Kidney (tissue), 14 donors: ENCODE data around the gene BMF. TPM values are rescaled to one million over a fixed set of nuclear protein-coding genes. Genes with fewer than 3 reads are reported as not detected.
"Not testable (repeated sequence)": the region's sequence is repeated elsewhere in the genome, so short reads cannot be mapped to it uniquely, and the experiment has no call there.

Experiments
- DNase-seq, 5 donors: peaks; one replicate each; pipeline ENCODE4 v3.0.0-alpha.2; 2013 to 2020
- FAIRE-seq: peaks from 2 replicates; lab custom pipeline; 2012; peaks lifted over from hg19 to GRCh38; lab: Jason Lieb, UNC
- H3K27ac ChIP-seq, 2 donors: one replicate each; pipeline ENCODE4 v1.7.0; 2013; ENCODE audit warnings: low read depth in 2 of 2, low read length in 2 of 2, inconsistent platforms in 1 of 2
- H3K27me3 ChIP-seq: one replicate; pipeline ENCODE4 v1.7.1; 2013; ENCODE audit warnings: low read length, inconsistent platforms; ENCODE audit not compliant: control insufficient read depth, insufficient read depth
- H3K36me3 ChIP-seq, 3 donors: one replicate each; pipeline versions ENCODE4 v1.7.0 to v1.7.1; 2013; ENCODE audit warnings: low read length in 3 of 3, control low read depth in 1 of 3, inconsistent platforms in 1 of 3; ENCODE audit not compliant: insufficient read depth in 3 of 3, control insufficient read depth in 2 of 3
- H3K4me1 ChIP-seq, 3 donors: one replicate each; pipeline versions ENCODE4 v1.7.0 to v1.7.1; 2013; ENCODE audit warnings: low read length in 3 of 3, inconsistent platforms in 1 of 3, low read depth in 1 of 3; ENCODE audit not compliant: control insufficient read depth in 2 of 3, insufficient read depth in 2 of 3
- H3K4me3 ChIP-seq, 3 donors: one replicate each; pipeline versions ENCODE4 v1.7.0 to v1.8.1; 2013; ENCODE audit warnings: low read length in 3 of 3, control low read depth in 1 of 3, inconsistent platforms in 1 of 3
- H3K9ac ChIP-seq, 3 donors: one replicate each; pipeline versions ENCODE4 v1.7.0 to v1.7.1; 2013; ENCODE audit warnings: low read length in 3 of 3, control low read depth in 1 of 3, inconsistent platforms in 1 of 3
- H3K9me3 ChIP-seq, 3 donors: one replicate each; pipeline versions ENCODE4 v1.7.0 to v1.7.1; 2013; ENCODE audit warnings: low read length in 3 of 3, control low read depth in 1 of 3, inconsistent platforms in 1 of 3; ENCODE audit not compliant: control insufficient read depth in 2 of 3, insufficient read depth in 1 of 3
- CTCF ChIP-seq: IDR thresholded peaks from 3 replicates; pipeline ENCODE4 v1.5.1; 2012; ENCODE audit warnings: mild to moderate bottlenecking, moderate library complexity, borderline replicate concordance; ENCODE audit not compliant: insufficient read depth; ENCODE audit errors: extremely low read depth
- intact Hi-C: fragments of 100-400 bp; cut with DNase I; formaldehyde crosslinking; loops from one replicate; pipeline ENCODE4 v1.11.1; 2022
- polyA plus RNA-seq: library from polyadenylated mRNA; stranded (reverse); fragments of 350-450 nt; fragmentation: Illumina TruSeq; extraction: RNeasy Lipid Tissue Mini Kit (QIAGEN cat#74804); gene quantifications from one replicate; pipeline ENCODE4 v1.2.3, GENCODE V29; 2014; ENCODE audit warnings: low read depth, low replicate concordance; ENCODE audit not compliant: insufficient read depth
- total RNA-seq: library from RNA; stranded (reverse); fragmentation: NEBNext Ultra II Directional; extraction: Animal tissue kit (Norgen Biotek cat#: 25700); gene quantifications from one replicate; pipeline ENCODE4 v1.2.1, GENCODE V29; 2021
- donor health status: control.
- donor health status: control.
- donor health status: control.
- donor health status: control.
- donor health status: control.
- donor health status: DM: yes; HTN: yes; CAD: no.
- donor health status: Normal renal cell carcinoma (clear cell type).

BMF gene
- total and polyA plus RNA-seq, 2 donors from 2014 or later = 3.6 to 19.7 TPM

GRCh38 chr15:40075298-40076044 lies 33.2 kb downstream of the BMF start:
- Histone ChIP-seq H3K4me3 (no peak overlapping the region), H3K9ac (no peak overlapping the region), H3K4me1 (peaks cover 0 to 8% (median 4%) of the 10 kb centered on the region in 3 donors), H3K36me3 (no peaks in the 10 kb centered on the region), H3K27ac (no peak overlapping the region), H3K27me3 (no peaks in the 10 kb centered on the region), H3K9me3 (no peaks in the 10 kb centered on the region)
- no peak for FAIRE-seq
- intact Hi-C loops = no loop called here
- DNase-seq = no peak
- TF ChIP-seq CTCF = no peak

GRCh38 chr15:40074656-40075055 lies 34.0 kb downstream of the BMF start:
- H3K4me1 ChIP-seq, H3K9ac ChIP-seq, H3K4me3 ChIP-seq, H3K27me3 ChIP-seq, intact Hi-C loops, H3K36me3 ChIP-seq, H3K9me3 ChIP-seq, H3K27ac ChIP-seq, FAIRE-seq, DNase-seq: not testable (repeated sequence)

- H3K4me3 ChIP-seq, FAIRE-seq, H3K36me3 ChIP-seq, H3K27me3 ChIP-seq, intact Hi-C loops, H3K9me3 ChIP-seq, H3K9ac ChIP-seq, DNase-seq, H3K27ac ChIP-seq: not testable (repeated sequence)
- H3K4me1 ChIP-seq = peaks cover 0 to 11% (median 11%) of the 10 kb centered on the region in 3 donors
Observed at GRCh38 chr15:40073716-40074490, 34.8 kb downstream of the BMF start.

GRCh38 chr15:40072216-40072990 lies 36.3 kb downstream of the BMF start:
- no peak for DNase-seq
- Histone ChIP-seq H3K27me3 (no peaks in the 10 kb centered on the region), H3K9ac (no peak overlapping the region), H3K9me3 (no peaks in the 10 kb centered on the region), H3K4me1 (peaks cover 0 to 16% (median 11%) of the 10 kb centered on the region in 3 donors), H3K27ac (no peak overlapping the region), H3K36me3 (no peaks in the 10 kb centered on the region), H3K4me3 (no peak overlapping the region)
- intact Hi-C loops = no loop called here
- no peak for FAIRE-seq
- TF ChIP-seq CTCF = no peak
